CD4-positive, alpha-beta T cell treated with Interleukin-15 for 4 hours (primary cell): ENCODE results near the gene CIAO3.

Source experiments
- DNase-seq: peaks from one replicate; pipeline ENCODE4 v3.0.0-alpha.2; 2020; ENCODE audit warnings: low spot score

The CIAO3 gene

GRCh38 chr16:775236-775796 is 34.5 kb upstream of the CIAO3 start:
- no peak for DNase-seq

GRCh38 chr16:774086-775001 is 33.5 kb upstream of the CIAO3 start:
- no peak for DNase-seq

DNA sequence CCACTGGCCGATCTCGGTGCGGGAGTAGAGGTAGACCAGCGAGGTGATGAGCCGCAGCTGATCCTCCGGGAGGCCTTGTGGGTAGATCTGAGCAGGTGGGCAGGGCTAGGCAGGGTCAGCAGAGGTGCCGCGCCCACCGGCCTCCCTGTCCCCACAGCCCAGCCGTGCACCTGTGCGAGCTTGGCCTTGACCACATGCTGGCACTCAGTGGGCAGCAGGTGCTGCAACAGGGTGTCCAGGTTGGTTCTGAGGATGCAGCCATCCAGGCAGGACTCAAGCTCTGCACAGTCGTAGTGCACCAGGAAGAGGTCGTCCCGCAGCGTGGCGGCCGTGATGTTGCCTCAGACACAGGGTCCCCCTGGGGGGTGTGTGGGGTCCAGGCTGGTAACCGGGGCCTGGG is 32.2 kb upstream of the CIAO3 start:
- DNase-seq = no peak

DNA sequence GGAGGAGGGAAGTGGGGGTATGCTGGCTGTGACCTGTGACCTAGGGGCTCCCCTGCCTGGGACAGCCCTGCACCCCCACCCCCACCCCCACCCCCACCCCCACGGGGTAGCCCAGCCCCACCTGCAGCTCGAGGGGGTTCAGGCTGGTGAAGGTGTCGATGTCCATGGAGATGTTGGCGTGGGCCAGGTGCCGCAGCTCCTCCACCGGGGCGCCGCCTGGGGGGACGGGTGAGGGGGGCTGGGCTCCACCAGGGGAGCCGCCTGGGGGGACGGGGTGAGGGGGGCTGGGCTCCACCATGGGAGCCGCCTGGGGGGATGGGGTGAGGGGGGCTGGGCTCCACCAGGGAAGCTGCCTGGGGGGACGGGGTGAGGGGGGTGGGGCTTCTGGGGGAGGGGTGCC is 29.6 kb upstream of the CIAO3 start:
- no peak for DNase-seq

DNA sequence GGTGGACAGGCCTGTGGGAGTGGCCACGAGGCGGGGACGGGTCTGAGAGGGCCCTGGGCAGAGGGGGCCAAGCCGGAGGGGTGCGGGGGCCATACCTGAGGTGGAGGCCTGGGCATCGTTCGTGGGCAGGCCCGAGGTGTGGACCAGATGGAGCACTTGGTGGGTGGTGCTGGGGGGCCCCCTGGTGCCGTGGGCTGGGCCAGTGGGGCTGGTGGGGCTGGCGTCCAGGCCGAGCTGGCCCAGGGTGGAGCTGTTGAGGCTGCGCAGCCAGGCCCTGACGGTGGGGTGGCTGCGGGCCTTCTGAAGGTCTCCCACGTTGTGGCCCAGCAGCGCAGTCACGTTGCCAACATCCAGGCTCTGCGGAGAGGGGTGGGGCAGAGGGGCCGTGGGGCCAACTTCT is 29.1 kb upstream of the CIAO3 start:
- no peak for DNase-seq

- DNase-seq = no peak
These were observed 28.5 kb upstream of the CIAO3 start for GRCh38 chr16:769184-769784.

GRCh38 chr16:768428-768827 is 27.6 kb upstream of the CIAO3 start:
- no peak for DNase-seq

GRCh38 chr16:767743-768235 is 27.0 kb upstream of the CIAO3 start:
- DNase-seq = no peak

DNA sequence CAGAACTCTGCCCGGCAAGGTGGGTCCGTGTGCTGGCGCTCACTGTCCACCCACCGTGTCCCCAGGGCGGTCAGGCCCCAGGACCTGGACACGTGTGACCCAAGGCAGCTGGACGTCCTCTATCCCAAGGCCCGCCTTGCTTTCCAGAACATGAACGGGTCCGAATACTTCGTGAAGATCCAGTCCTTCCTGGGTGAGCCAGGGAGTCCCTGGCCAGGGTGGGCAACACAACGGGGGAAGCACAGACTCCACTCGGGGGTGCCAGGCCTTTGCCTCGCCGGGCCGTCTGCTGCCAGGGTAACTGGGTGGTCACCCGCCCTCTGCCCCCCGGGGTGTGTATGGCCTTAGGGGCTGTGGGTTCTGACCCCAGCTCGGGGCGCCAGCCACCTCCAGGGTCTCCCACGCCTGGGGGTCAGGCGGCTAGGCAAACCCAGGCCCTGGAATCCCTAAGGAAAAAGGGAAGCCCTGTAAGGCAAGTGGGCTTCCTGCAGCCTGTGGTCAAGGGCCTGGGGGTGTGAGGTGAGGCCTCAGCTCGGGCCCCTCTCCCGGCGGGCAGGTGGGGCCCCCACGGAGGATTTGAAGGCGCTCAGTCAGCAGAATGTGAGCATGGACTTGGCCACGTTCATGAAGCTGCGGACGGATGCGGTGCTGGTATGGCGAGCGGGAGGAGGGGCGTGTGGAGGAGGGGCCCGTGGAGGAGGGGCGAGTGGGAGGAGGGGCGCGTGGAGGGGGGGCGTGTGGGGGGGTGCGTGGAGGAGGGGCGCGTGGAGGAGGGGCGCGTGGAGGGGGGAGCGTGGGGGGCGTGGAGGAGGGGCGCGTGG is 26.2 kb upstream of the CIAO3 start:
- DNase-seq = no peak

- DNase-seq = no peak
These were observed 25.4 kb upstream of the CIAO3 start for GRCh38 chr16:766008-766819.

- DNase-seq = no peak
These were observed 24.7 kb upstream of the CIAO3 start for GRCh38 chr16:765488-765865.

DNA sequence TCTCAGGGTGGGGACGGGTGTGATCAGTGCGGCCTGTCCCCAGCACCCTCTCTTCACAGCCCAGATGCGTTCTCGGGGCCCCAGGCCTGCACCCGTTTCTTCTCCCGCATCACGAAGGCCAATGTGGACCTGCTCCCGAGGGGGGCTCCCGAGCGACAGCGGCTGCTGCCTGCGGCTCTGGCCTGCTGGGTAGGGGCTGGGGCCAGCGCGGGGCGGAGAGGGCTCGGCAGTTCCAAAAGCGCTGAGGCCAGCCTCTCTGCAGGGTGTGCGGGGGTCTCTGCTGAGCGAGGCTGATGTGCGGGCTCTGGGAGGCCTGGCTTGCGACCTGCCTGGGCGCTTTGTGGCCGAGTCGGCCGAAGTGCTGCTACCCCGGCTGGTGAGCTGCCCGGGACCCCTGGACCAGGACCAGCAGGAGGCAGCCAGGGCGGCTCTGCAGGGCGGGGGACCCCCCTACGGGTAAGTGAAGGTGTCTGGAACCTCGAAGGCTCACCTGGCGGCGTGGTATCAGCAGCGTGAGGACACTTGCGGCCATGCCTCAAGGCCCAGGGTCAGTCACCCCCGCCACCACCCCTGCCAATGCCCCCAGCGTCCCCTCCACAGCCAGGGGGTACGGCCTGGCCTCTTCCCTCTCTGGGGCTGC is 24.2 kb upstream of the CIAO3 start:
- DNase-seq = no peak

DNA sequence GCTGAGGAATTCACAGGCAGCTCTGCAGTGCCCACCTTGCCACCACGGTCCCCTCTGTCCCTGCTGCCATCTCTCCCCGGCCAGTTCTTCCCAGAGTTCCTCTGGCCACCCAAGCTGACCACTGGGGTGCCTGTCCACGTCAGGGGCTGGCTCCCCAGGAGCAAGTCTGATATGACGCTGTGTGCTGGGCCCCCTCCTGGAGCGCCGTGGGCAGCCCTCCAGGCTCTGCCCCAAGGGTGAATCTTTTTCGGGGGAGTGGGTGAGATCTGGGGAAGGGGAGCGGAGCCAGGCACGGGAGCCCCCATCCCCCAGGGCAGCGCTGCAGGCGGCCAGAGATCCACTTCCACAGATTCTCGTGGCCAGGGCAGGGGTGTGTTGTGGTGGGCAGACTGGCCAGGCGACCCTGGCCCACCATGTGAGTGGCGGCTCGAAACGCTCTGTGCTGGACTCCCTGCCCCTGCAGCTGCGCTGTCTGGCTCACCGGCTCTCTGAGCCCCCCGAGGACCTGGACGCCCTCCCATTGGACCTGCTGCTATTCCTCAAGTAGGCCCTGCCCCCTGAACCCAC is 23.5 kb upstream of the CIAO3 start:
- DNase-seq = no peak

- DNase-seq = no peak
These were observed 22.8 kb upstream of the CIAO3 start for GRCh38 chr16:763369-764183.

DNA sequence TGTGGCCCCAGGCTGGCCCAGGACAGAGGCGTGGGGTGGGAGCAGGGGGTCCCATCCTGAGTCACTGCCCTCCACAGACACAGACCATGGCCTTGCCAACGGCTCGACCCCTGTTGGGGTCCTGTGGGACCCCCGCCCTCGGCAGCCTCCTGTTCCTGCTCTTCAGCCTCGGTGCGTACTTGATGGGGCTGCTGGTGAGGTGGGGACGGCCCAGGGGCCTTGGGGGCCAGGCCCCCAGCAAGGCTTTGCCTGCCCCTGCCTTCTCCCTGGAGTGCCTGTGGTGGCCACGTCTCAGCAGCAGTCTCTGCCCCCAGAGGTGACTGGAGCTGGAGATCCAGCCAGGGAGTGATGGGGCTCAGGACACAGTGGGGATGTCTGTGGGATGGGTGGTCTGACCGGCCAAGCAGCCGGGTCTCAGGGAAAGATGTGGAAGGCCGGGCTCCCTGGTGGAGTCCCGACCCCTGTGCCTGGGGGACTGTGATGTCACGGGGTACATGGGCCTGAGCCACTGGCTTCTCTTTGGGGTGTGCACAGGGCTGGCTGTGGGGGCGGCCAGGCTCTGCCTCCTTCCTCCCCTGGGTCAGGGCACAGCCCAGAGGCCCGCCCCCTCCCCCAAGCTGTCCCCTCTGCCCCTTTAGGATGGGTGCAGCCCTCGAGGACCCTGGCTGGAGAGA is 21.9 kb upstream of the CIAO3 start:
- no peak for DNase-seq

GRCh38 chr16:761625-762513 is 21.1 kb upstream of the CIAO3 start:
- no peak for DNase-seq

- no peak for DNase-seq
These were observed 19.9 kb upstream of the CIAO3 start, which contains the start of gene MSLN for GRCh38 chr16:760545-761343. Gene MSLN (plus strand): TSS chr16:760734. CDS start chr16:762681, 1,947 bp downstream.
